Adipose tissue (tissue), 3 donors: ENCODE data around the gene NPM3. TPM values are rescaled to one million over a fixed set of nuclear protein-coding genes. Genes with fewer than 3 reads are reported as not detected.

ENCODE experiments used
- H3K27ac ChIP-seq: one replicate; pipeline ENCODE4 v1.5.1; 2013; ENCODE audit warnings: low read depth, low read length
- WGBS, 3 donors: extraction: QIAGEN DNeasy Blood & Tissue Kit; methylation state at CpG; one replicate each; pipeline ENCODE4 v1.1.7; 2013; 5-methylcytosine and 5-hydroxymethylcytosine counted together
- polyA plus RNA-seq, 3 donors: library from polyadenylated mRNA; stranded (reverse); fragments of 200-250 nt; gene quantifications; one replicate each; pipeline ENCODE4 v1.2.3, GENCODE V29; 2013
- donor health status: healthy with polysubstance abuse.
- donor health status: Bipolar disorder and iron deficiency.
- donor health status: healthy.

The NPM3 gene
- polyA plus RNA-seq, 3 donors, result 18.1 to 38.1 (median 26.5) TPM

DNA sequence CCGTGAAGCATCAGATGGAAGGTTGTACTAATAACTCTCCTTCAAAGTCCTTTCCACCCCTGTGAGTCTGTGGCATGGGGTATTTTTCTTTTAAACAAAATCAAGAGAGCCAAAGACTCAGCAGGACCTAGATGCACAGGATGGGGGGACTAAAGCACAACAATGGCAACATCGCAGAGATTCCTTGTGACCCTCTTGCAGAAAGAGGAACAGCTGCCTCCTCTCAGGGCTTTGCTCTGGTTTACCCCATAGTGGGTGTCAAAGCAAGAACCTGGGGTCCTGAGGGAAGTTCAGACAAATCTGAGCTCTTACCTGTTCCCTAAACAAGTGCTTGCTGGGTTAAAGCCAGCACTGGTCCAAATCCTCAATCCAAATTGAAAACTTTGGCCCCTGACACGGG lies 46.6 kb downstream of the NPM3 start:
- H3K27ac ChIP-seq, result no peak overlapping the region
- 66 to 88% (median 72%) methylated on average over 3 of the region's 3 CpGs for WGBS, 3 donors

DNA sequence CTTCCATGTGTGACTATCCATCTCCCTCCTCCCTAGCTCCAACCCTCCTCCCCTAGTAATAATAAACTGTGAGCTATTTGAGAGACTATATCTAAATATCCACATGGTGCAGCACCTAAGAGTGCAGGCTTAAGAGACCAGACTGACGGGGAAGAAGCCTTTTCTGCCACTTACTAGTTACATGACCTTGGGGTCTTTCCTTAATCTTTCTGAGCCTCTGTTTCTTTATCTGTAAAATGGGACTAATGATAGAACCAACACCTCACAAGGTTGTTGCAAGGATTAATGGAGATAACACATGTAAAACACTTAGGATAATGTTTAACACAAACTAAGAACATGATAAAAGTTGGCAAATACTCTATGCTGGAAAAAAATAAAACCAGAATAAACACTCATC lies 51.1 kb downstream of the NPM3 start:
- 56 to 67% (median 57%) methylated on average over 1 of the region's 1 CpG for WGBS, 3 donors

More for the DNA sequence above, 51.1 kb downstream of the NPM3 start:
- H3K27ac ChIP-seq, result no peak overlapping the region

Other genes starting within 250 kb of the NPM3 start
- 10 to 100 TPM; 18.2 to 32.2 (median 20.9) TPM for gene POLL, start 195.2 kb downstream of the NPM3 start, polyA plus RNA-seq
- gene DPCD, start 195.1 kb downstream of the NPM3 start, polyA plus RNA-seq, result 10 to 100 TPM; 12.4 to 31.7 (median 12.7) TPM
- 10 to 100 TPM; 31.1 to 50.8 (median 34.0) TPM for gene FBXW4, start 88.3 kb downstream of the NPM3 start, polyA plus RNA-seq
- under 1 TPM in 1 of 3 donors, not detected in 2; 0.36 TPM for gene FGF8, start 7.3 kb downstream of the NPM3 start, polyA plus RNA-seq
- 10 to 100 TPM; 24.6 to 47.9 (median 47.6) TPM for gene OGA, start 35.0 kb upstream of the NPM3 start, polyA plus RNA-seq
- 100 to 1,000 TPM in 1 of 3 donors, 10 to 100 TPM in 2; 12.0 to 219 (median 42.7) TPM for gene KCNIP2, start 60.4 kb upstream of the NPM3 start, polyA plus RNA-seq